Transverse colon (tissue), 3 donors: ENCODE data around the gene ASXL2.

Source experiments
- POLR2A ChIP-seq: fragments of 450-650 bp; IDR thresholded peaks from one replicate; pipeline ENCODE4 v1.6.1; 2016; ENCODE audit warnings: antibody characterized with exemption, mild to moderate bottlenecking, moderate library complexity
- TF ChIP-seq, protein P1 (sequence below), 5 experiments: fragments of 200-600 bp in 3 of 5; fragments of 450-650 bp in 2 of 5; sonication (generic) in 3 of 5; IDR thresholded peaks; 1 replicate in 2 of 5; 2 replicates in 3 of 5; pipeline ENCODE4 v1.5.1; 2016 to 2017; ENCODE audit warnings: antibody characterized with exemption in 5 of 5, inconsistent platforms in 3 of 5, mild to moderate bottlenecking in 2 of 5, moderate library complexity in 1 of 5

DNA sequence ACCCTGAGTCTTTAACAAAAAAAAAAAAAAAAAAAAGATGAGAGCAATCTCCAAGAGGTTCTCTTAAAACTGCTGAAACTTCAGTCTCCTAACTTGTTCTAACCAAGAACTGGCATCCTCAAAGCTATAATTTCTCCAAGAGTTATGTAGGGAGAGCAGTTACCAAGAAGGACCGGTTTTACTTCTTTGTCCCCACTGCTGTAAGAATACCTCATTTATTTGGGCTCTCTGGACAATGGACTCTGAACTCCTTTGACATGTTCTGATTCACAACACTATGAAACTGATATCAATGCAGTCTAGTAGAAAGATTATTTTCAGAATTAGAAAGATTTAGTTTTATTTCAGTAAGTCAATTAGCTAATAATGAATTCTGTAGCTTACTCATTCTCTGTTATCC, 120.4 kb downstream of the ASXL2 start:
- TF ChIP-seq, protein P1, sequence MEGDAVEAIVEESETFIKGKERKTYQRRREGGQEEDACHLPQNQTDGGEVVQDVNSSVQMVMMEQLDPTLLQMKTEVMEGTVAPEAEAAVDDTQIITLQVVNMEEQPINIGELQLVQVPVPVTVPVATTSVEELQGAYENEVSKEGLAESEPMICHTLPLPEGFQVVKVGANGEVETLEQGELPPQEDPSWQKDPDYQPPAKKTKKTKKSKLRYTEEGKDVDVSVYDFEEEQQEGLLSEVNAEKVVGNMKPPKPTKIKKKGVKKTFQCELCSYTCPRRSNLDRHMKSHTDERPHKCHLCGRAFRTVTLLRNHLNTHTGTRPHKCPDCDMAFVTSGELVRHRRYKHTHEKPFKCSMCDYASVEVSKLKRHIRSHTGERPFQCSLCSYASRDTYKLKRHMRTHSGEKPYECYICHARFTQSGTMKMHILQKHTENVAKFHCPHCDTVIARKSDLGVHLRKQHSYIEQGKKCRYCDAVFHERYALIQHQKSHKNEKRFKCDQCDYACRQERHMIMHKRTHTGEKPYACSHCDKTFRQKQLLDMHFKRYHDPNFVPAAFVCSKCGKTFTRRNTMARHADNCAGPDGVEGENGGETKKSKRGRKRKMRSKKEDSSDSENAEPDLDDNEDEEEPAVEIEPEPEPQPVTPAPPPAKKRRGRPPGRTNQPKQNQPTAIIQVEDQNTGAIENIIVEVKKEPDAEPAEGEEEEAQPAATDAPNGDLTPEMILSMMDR (IDR thresholded peaks at IDR 0.05): no peak
- TF ChIP-seq POLR2A: no peak
